Stimulated activated CD4-positive, alpha-beta T cell treated with anti-CD3 and anti-CD28 coated beads, TNF-alpha, amount 100 ng/mL, for 48 hours (primary cell): ENCODE results near the gene EML5.

Experiments used
- DNase-seq, 3 donors: peaks; one replicate each; pipeline ENCODE4 v3.0.0-alpha.2; 2020; ENCODE audit warnings: low read depth in 3 of 3

The EML5 gene

DNA sequence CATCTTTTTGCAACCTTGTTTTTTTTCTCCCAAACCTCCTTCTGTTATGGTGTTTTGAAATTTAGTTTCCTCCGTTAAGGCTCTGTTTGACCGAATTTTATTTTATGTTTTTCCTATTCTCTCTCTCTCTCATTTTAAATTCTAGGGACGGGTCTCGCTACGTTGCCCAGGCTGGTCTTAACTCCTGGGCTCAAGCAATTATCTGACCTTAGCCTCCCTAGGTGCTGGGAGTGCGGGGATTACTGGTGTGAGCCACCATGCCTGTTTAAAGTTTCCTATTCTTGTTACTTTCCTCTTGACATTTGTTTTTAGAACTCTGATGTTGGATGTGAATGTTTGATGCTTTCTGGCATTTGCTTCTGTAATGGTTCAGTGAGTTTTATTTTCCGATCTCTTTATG, 228.9 kb downstream of the EML5 start:
- DNase-seq = no peak

DNA sequence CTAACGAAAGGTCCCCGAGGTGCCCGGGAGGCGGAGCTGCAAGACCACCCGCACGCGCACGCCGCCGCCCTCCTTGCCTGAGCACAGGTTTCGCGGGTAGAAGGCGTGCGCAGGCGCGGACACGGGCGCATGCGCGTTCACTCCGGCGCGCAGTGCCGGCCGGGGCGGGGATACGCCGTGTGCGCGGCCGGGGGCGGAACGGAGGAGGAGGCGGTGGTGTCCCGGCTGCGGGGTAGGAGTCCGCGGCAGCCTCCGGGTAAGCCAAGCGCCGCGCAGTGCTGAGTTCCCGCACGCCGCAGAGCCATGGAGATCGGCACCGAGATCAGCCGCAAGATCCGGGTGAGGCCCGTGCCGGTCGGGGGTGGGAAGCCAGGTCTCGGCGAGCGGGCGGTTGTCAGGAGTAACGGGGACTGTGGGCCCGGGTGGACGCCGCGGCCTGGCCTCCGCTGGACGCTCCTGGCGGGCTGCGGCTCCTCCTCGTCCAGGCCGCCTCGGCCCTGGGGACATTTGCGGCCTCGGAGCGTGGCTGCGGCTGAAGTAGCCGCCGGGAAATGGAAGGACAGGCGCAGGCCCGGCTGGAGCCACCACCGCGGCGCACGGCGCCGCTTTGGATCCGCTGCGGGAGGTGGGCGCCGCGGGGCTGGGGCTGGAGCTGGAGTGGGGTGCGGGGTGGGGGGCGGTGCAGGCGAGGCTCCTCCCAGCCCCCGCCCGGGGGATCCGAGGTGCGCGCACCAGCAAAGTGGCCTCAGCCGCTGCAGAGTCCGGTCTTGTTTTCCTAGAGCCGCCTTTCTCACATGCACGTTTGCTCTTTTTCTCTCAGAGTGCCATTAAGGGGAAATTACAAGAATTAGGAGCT, 229.7 kb downstream of the EML5 start, which contains the start of gene ZC3H14:
Gene ZC3H14, plus strand, starts transcription at position 207 of the 856 bp plus-strand sequence. Its CDS starts 97 bp downstream, at position 304.
- peak; percentile 74 to 75 (median 74) for DNase-seq

GRCh38 chr14:88562532-88562830, 230.3 kb downstream of the EML5 start:
- DNase-seq = no peak
